Measurements from ENCODE around the gene ADAM11. TPM values are rescaled to one million over a fixed set of nuclear protein-coding genes. Genes with fewer than 3 reads are reported as not detected.
"Not testable (repeated sequence)": the region's sequence is repeated elsewhere in the genome, so short reads cannot be mapped to it uniquely, and the experiment has no call there.

Gene ADAM11
- total and polyA plus RNA-seq, 11 donors, result 1.8 to 24.6 (median 11.2) TPM

- TF ChIP-seq POLR2A (IDR thresholded peaks at IDR 0.05) (no peak), CTCF (IDR thresholded peaks at IDR 0.05) (no peak)
- WGBS, 4 donors, result 78 to 88% (median 86%) methylated on average over 14 to 17 of the region's 17 CpGs
- intact Hi-C loops (cut with DNase I), result loop anchor here in 1 of 10 donors (10.0 kb wide), 1 partner anchor 58 kb away; no protein-coding TSS in a partner anchor
- H3K9me3 ChIP-seq, result no peaks in the 10 kb centered on the region
- peaks cover 0 to 12% (median 0%) of the 10 kb centered on the region in 9 donors for H3K36me3 ChIP-seq
- H3K4me1 ChIP-seq, result peaks cover 0 to 30% (median 3%) of the 10 kb centered on the region in 12 donors
- DNase-seq (no peak), ATAC-seq (no peak)
- no peak overlapping the region for H3K4me3 ChIP-seq
- H3K27ac ChIP-seq, result no peak overlapping the region
- H3K27me3 ChIP-seq, result peaks cover 0 to 8% (median 0%) of the 10 kb centered on the region in 9 donors
Observed at GRCh38 chr17:44752953-44753861, 5.6 kb upstream of the ADAM11 start.

- ATAC-seq, result no peak
- Histone ChIP-seq H3K9me3 (no peaks in the 10 kb centered on the region), H3K36me3 (peaks cover 0 to 3% (median 0%) of the 10 kb centered on the region in 9 donors), H3K27ac (no peak overlapping the region), H3K27me3 (peaks cover 0 to 16% (median 4%) of the 10 kb centered on the region in 9 donors), H3K4me3 (no peak overlapping the region), H3K4me1 (peaks cover 0 to 31% (median 6%) of the 10 kb centered on the region in 12 donors)
- intact Hi-C loops (cut with DNase I), result loop anchor here in 1 of 10 donors (10.0 kb wide), 1 partner anchor 59 kb away; no protein-coding TSS in a partner anchor
- WGBS, 4 donors, result 72 to 86% (median 82%) methylated on average over 7 of the region's 7 CpGs
- TF ChIP-seq CTCF (IDR thresholded peaks at IDR 0.05), result no peak
- no peak for TF ChIP-seq POLR2A (IDR thresholded peaks at IDR 0.05)
- no peak for DNase-seq
Observed at GRCh38 chr17:44754276-44754675, 4.5 kb upstream of the ADAM11 start.

- H3K36me3 ChIP-seq, ATAC-seq, H3K9me3 ChIP-seq, H3K4me3 ChIP-seq, H3K27ac ChIP-seq, DNase-seq: not testable (repeated sequence)
- Histone ChIP-seq H3K4me1 (peaks cover 0 to 33% (median 9%) of the 10 kb centered on the region in 12 donors), H3K27me3 (peaks cover 3 to 25% (median 9%) of the 10 kb centered on the region in 9 donors)
- 91 to 95% (median 92%) methylated on average over 5 of the region's 5 CpGs for WGBS, 4 donors
- intact Hi-C loops (cut with DNase I), result loop anchor here in 1 of 10 donors (10.0 kb wide), 1 partner anchor 60 kb away; no protein-coding TSS in a partner anchor
Observed at GRCh38 chr17:44755180-44755579, 3.6 kb upstream of the ADAM11 start.

GRCh38 chr17:44757045-44757917 lies 1.5 kb upstream of the ADAM11 start:
- intact Hi-C loops (cut with DNase I), result loop anchor here in 1 of 10 donors (10.0 kb wide), 1 partner anchor 62 kb away; no protein-coding TSS in a partner anchor
- Histone ChIP-seq H3K4me3 (no peak overlapping the region), H3K4me1 (peaks cover 0 to 28% (median 9%) of the 10 kb centered on the region in 12 donors), H3K27me3 (peaks cover 4 to 32% (median 13%) of the 10 kb centered on the region in 9 donors), H3K27ac (peak overlapping the region in 3 of 12 donors; percentile 14 to 55 (median 51)), H3K9me3 (no peaks in the 10 kb centered on the region), H3K36me3 (no peaks in the 10 kb centered on the region)
- no peak for TF ChIP-seq CTCF (IDR thresholded peaks at IDR 0.05)
- no peak for TF ChIP-seq POLR2A (IDR thresholded peaks at IDR 0.05)
- DNase-seq (peak in 1 of 5 donors; percentile 84), ATAC-seq (peak; percentile 32 to 85 (median 47))
- 61 to 73% (median 66%) methylated on average over 6 to 10 of the region's 10 CpGs for WGBS, 4 donors

Data from heart left ventricle (tissue), 16 donors.